GM13977 (cell line): ENCODE results near the gene NAIF1.

Experiments used
- DNase-seq: peaks from one replicate; pipeline ENCODE4 v3.0.0; 2012; ENCODE audit warnings: low spot score
- CTCF ChIP-seq: IDR thresholded peaks from 2 replicates; pipeline ENCODE4 v1.5.1; 2012; ENCODE audit warnings: mild to moderate bottlenecking, control low read depth; ENCODE audit not compliant: insufficient read depth; ENCODE audit errors: extremely low read depth, missing control alignments
- in situ Hi-C: fragments of 300-500 bp; cut with MboI; formaldehyde crosslinking; loops from one replicate; pipeline ENCODE4 v1.12.0; 2022; ENCODE audit warnings: low sequenced_read_pairs, low pct_unique_long_range_greater_than_20kb, mixed read lengths, inconsistent platforms; ENCODE audit not compliant: unreplicated experiment

The NAIF1 gene

GRCh38 chr9:128101231-128101661 lies 34.1 kb upstream of the NAIF1 start:
- TF ChIP-seq CTCF: no peak
- no peak for DNase-seq
- in situ Hi-C loops: no loop called here

GRCh38 chr9:128100581-128100980 lies 33.5 kb upstream of the NAIF1 start:
- in situ Hi-C loops: no loop called here
- no peak for TF ChIP-seq CTCF
- DNase-seq: no peak

GRCh38 chr9:128099932-128100491 lies 32.9 kb upstream of the NAIF1 start:
- in situ Hi-C loops: no loop called here
- DNase-seq: no peak

GRCh38 chr9:128099231-128099931 lies 32.3 kb upstream of the NAIF1 start:
- DNase-seq: no peak
- no peak for TF ChIP-seq CTCF
- in situ Hi-C loops: no loop called here

More at GRCh38 chr9:128099932-128100491, 32.9 kb upstream of the NAIF1 start:
- no peak for TF ChIP-seq CTCF

GRCh38 chr9:128098297-128099230 lies 31.4 kb upstream of the NAIF1 start:
- no peak for DNase-seq
- in situ Hi-C loops: no loop called here
- TF ChIP-seq CTCF: no peak

GRCh38 chr9:128097543-128098296 lies 30.6 kb upstream of the NAIF1 start:
- no peak for TF ChIP-seq CTCF
- in situ Hi-C loops: no loop called here
- DNase-seq: no peak
